KOPT-K1 (cell line): Measurements from ENCODE around the gene PRKCQ.

Experiments used
- H3K27ac ChIP-seq: fragments of 200-600 bp; sonication (generic); 2 replicates; pipeline ENCODE4 v1.5.1; 2016; ENCODE audit warnings: antibody characterized with exemption, mild to moderate bottlenecking, low read depth, low read length; ENCODE audit not compliant: poor library complexity, severe bottlenecking
- H3K36me3 ChIP-seq: fragments of 200-600 bp; sonication (generic); 2 replicates; pipeline ENCODE4 v1.5.1; 2017; ENCODE audit warnings: antibody characterized with exemption, mild to moderate bottlenecking, low read length, moderate library complexity; ENCODE audit not compliant: insufficient read depth
- H3K9me3 ChIP-seq: fragments of 200-600 bp; sonication (generic); 2 replicates; pipeline ENCODE4 v1.5.1; 2017; ENCODE audit warnings: antibody characterized with exemption, low read length, mild to moderate bottlenecking; ENCODE audit not compliant: insufficient read depth, poor library complexity, severe bottlenecking

The PRKCQ gene

DNA sequence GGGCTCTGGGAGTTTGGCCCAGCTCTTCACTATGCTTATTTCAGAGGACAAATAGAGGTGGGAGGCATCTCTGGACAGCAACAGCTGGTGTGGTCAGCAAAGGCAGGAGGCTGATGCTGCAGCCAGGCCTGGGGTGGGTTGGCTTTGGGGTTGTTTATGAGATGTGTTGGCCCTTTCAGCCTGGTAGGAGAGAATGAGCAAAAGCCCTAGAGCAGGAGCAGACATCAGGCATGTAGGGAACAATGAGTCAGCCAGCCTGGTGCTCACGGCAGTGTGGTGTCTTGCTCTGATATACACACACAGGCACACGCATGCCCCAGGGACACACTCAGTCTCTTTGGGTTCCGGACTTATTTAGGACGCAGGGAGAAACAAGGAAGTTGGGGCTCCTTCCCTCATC lies 157.1 kb downstream of the PRKCQ start:
- Histone ChIP-seq H3K27ac (no peak overlapping the region), H3K36me3 (peaks cover 31% of the 10 kb centered on the region), H3K9me3 (no peaks in the 10 kb centered on the region)

DNA sequence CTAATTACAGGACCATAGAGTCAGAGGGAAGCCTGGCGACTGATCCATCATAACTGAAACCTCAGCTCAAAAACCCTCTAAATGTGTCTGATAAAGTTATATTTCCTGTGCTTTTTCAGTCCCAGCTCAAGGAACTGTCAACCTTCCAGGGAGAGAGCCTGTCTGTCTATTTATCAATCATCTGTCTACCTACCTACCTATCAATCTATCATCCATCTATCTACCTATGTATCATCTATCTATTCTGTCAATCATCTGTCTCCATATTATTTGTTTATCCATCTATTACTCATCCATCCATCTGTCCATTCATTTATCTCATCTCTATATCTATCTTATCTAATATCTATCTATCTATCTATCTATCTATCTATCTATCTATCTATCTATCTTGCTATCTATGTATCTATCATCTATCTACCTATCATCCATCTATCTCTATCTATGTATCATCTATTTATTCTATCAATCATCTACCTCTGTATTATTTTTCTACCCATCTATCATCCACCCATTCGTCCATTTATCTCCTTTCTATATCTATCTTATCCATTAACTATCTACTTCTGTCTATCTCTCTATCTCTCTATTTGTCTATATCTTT lies 161.4 kb downstream of the PRKCQ start:
- Histone ChIP-seq H3K9me3 (no peaks in the 10 kb centered on the region), H3K27ac (no peak overlapping the region), H3K36me3 (no peaks in the 10 kb centered on the region; the same call in 1 of the 2 replicates)

DNA sequence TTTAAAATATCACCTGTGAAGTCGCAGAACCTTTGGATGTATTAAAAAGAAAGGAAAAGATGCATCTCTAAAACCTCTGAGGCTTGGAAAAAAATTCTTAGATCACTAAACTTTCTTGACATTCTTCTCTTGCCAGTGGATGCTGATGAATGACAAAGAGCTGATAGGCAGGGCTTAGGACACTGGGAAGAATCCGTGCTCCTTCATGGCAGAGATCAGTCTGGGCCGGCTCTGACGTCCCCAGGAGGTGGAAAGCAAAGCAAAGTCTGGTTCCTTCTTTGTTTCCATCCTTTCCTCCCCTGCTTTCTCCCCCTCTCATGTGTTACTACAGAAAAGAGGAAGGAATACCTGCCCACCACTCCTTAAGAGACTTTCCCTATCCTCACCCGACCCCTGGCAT lies 161.9 kb downstream of the PRKCQ start:
- no peaks in the 10 kb centered on the region; the same call in 1 of the 2 replicates for H3K36me3 ChIP-seq
- H3K27ac ChIP-seq, result no peak overlapping the region
- no peaks in the 10 kb centered on the region for H3K9me3 ChIP-seq

DNA sequence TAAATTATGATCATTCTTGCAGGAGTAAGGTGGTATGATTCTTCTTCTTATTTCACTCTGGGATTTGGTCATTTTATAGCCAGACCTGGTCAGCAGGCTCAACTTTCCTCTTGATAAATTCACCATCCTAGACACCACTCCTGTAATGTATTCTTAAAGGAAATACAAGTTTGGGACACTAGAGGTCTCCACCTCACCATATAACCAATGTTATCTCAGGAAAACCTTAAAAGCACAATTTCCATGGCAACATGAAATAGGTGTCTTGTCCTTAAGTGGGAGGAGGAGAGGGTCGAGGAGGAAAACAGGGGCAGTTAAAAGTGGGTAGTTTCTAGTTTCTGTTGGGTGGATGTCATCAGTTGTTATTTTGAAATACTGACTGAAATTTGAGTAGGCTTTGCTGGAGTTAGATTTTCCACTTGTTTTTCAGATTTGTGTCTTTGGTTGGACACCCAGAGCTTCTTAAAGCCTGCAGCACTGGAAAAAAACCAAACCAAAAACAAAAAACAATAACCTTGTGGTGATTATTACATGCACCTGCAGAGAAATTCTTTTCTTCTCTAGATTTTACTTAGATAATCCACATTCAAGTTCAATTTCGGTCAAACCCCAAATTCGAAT lies 163.1 kb downstream of the PRKCQ start:
- H3K9me3 ChIP-seq, result no peaks in the 10 kb centered on the region
- no peak overlapping the region for H3K27ac ChIP-seq
- no peaks in the 10 kb centered on the region; the same call in 1 of the 2 replicates for H3K36me3 ChIP-seq

DNA sequence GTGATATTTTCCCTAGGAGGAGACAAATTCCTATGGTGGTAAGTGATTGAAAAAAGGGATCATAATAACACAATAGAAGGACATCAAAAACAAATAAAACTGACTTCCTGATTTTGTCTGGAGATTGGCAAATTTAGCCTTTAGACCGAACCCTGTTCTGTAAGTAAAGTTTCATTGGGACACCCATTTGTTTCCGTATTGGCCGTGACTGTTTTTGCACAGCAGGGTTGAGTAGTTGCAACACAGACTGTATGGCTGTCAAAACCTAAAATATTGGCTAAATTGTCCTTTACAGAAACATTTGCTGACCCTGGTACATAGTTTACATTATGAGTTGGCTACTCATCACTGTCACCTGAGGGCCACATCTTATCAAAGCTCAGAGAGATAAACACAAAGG lies 168.6 kb downstream of the PRKCQ start:
- Histone ChIP-seq H3K27ac (no peak overlapping the region), H3K36me3 (no peaks in the 10 kb centered on the region), H3K9me3 (no peaks in the 10 kb centered on the region)

DNA sequence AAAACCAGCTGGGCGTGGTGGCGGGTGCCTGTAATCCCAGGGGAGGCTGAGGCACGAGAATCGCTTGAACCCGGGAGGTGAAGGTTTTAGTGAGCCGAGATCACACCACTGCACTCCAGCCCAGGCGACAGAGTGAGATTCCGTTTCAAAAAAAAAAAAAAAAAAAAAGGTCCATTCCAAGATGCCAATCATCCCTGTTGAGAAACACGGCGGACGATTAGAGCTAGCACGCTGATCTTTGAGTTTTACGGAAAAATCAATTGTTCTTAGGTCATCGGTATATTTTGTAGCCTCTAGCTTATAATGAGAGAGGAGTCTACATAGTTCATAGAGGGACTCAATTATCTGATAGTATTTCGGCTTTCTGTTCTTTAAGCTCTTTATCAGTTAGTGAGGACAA lies 169.2 kb downstream of the PRKCQ start:
- Histone ChIP-seq H3K9me3 (no peaks in the 10 kb centered on the region), H3K36me3 (no peaks in the 10 kb centered on the region), H3K27ac (no peak overlapping the region)

DNA sequence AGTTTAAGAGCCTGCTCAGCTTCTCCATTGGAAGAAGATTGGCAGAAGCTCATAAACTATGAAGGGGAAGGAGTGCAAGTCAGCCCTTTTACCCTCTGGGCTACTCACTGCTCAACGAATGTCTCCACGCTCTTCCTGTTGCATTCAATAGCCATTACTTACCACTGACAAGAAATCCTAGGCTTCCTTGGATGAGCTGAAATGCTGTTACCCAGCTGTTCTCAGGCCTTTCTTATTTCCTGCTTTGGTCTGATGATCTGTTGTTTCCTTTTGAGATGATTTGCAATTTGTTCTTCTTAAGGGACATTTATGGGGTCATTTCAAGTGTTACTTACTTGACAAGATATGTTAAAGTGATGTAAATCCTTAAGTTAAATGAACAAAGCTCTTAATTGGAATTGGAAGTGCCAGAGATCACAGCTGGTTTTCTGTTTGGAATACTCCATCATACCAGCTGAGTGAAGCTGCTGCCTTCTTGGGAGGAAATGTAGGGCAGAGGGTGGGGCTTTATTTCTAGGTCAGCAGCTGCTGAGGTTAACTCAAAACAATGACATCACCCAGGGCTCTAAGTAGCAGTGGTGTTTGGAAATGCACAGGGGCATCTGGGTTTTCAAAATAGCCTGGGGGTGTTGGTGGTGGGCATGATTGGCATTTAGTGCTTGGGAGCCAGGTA lies 170.0 kb downstream of the PRKCQ start:
- Histone ChIP-seq H3K9me3 (no peaks in the 10 kb centered on the region), H3K36me3 (no peaks in the 10 kb centered on the region), H3K27ac (peak overlapping the region; percentile 20)

DNA sequence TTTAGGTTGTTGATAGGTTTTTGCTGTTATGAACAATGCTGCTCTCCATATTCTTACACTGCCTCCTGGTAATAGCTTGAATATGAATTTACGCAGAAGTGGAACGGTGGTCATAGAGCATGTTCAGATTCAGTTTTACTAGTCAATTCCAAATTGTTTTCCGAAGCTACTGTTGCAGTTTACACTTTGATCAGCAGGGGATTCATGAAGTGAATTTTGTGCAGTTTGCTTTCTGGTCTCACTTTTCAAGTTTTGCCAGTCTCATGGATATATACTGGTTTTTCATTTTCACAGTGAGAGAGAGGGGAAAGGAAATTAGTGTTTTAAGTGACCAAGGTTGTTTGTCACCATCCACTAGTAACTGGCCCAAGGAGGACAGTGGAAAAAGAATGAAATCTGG lies 171.3 kb downstream of the PRKCQ start:
- no peak overlapping the region for H3K27ac ChIP-seq
- no peaks in the 10 kb centered on the region for H3K36me3 ChIP-seq
- no peaks in the 10 kb centered on the region for H3K9me3 ChIP-seq

DNA sequence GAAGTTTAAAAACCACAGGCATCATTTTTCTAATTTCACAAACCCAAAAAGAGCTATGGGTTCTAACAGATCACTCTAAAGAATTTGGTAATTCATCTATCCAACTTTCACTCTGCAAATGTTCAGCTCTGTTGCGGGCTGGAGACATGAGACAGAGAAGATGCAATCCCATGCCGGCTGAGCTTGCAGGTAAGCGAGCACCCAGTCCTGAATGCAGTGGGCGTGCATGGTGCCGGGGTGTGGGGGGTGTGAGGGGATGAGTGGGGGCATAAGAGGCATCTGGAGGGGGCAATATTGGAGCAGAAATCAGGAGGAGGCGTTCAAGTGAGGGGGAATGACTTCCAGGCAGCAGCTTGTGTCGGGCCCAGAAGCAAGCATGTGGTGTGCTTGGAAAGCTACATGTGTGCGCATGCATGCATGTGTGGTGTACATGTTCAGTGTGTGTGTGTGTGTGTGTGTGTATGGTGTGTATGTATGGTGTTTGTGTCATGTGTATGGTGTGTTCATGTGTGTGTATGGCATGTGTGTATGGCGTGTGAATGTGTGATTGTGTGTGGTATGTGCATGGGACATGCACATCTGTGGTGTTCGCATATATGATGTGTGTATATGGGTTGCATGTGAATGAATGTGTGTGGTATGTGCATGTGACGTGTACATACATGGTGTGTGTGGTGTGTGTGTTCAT lies 172.9 kb downstream of the PRKCQ start:
- no peak overlapping the region for H3K27ac ChIP-seq
- no peaks in the 10 kb centered on the region for H3K36me3 ChIP-seq
- H3K9me3 ChIP-seq, result no peaks in the 10 kb centered on the region

DNA sequence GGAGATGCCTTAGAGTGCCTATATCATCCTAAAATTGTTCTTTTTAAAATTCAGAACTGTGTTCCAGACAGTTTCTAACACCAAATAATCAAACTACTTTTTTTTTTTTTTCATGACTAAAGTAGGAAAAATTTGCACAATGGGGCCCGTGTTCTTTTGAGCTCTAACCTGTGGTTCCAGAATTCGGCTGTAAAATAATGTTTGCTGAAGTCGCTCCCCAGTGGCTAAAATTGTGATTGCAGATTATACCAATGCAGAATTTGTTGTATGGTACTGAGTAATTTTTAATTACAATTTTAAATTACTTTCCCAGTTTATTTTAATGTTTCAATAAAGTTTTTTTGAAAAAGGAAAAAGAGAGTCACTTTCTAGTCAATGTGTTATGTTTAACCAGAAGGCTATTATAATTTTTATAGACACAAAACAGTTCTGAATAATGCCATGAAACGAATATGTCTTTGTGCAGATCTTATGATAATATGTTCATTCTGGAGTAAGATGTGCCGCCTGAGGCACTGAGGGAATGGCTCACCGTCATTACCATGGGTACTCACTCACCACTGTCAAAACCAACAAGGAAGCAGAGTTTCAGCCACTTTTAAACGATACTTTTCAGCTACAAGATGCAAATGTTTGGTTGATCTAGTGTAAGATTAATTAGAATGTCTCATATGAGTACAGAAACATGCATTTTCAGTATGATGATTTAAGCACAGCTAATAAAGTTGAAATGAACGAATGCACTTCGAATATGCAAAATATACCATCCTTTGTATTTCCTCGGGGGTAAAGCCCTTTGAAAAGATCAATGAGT lies 173.6 kb downstream of the PRKCQ start:
- no peaks in the 10 kb centered on the region for H3K36me3 ChIP-seq
- H3K9me3 ChIP-seq, result no peaks in the 10 kb centered on the region
- no peak overlapping the region for H3K27ac ChIP-seq

DNA sequence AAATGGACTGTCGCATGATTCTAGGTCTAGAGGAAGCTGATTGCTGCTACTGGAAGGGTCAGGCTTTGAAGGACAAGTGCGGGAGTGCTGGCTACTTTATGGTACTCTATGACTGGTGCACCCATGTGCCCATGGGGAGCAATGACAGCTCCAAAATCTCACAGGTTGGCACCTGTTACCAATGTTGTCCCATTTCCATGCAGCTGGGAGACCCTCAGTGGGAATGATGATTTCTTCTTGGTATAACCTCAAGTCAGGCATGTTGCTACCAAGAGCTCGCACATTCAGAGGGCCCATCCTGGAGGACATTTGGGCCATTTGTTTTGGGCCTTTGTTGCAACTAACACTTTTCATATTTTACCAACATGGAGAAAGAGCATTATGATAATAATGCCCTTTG lies 174.4 kb downstream of the PRKCQ start:
- H3K27ac ChIP-seq, result no peak overlapping the region
- H3K36me3 ChIP-seq, result no peaks in the 10 kb centered on the region
- no peaks in the 10 kb centered on the region for H3K9me3 ChIP-seq

DNA sequence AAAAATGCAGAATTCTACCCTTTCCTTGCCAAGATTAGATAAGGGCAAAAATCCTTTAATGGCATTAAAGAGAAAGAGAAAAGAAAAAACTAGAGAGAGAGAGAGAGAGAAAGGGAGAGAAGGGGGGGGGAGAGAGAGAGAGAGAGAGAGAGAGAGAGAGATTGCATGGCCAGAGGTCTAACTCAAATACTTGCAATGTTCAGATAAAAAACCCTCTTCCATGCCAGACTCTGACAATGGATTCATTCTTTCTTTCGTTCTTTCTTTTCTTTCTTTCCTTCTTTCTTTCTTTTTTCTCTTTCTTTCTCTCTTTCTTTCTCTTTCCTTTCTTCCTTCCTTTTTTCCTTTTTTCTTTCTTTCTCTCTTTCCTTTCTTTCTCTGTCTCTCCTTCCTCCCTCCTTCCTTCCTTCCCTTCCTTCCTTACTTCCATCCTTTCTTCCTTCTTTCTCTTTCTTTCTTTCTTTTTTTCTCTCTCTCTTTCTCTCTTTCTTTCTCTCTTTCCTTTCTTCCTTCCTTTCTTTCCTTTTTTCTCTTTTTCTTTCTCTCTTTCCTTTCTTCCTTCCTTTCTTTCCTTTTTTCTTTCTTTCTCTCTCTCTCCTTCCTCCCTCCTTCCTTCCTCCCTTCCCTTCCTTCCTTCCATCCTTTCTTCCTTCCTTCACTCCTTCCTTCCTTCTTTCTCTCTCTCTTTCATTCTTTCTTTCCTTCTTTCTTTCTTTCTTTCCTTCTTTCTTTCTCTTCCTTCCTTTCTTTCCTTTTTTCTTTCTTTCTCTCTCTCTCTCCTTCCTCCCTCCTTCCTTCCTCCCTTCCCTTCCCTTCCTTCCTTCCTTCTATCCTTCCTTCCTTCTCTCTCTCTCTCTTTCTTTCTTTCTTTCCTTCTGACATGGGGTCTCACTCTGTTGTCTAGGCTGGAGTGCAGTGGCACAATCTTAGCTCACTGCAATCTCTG lies 175.7 kb downstream of the PRKCQ start:
- H3K36me3 ChIP-seq, result no peaks in the 10 kb centered on the region

DNA sequence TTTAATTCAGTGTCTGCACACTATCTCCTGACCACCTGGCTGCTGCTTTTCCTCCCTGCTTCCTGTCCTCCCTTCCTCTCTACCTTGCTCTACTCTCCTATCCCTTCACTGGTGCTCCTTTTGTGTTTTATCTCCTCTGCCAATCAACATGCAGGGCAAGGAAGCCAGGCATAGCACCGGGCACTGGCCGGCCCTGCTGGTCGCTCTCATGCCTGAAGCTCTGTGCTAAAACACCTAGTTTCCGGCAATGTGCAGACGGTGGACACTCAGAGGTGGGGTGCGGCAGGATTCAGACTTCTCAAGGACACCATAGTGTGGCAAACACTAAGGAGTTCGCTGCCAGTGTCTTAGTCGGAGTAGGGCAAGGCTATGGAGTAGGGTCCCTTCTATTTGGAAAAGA lies 177.1 kb downstream of the PRKCQ start:
- no peaks in the 10 kb centered on the region for H3K36me3 ChIP-seq
- no peaks in the 10 kb centered on the region for H3K9me3 ChIP-seq
- no peak overlapping the region for H3K27ac ChIP-seq

More for the DNA sequence above, 175.7 kb downstream of the PRKCQ start:
- Histone ChIP-seq H3K9me3 (no peaks in the 10 kb centered on the region), H3K27ac (no peak overlapping the region)

DNA sequence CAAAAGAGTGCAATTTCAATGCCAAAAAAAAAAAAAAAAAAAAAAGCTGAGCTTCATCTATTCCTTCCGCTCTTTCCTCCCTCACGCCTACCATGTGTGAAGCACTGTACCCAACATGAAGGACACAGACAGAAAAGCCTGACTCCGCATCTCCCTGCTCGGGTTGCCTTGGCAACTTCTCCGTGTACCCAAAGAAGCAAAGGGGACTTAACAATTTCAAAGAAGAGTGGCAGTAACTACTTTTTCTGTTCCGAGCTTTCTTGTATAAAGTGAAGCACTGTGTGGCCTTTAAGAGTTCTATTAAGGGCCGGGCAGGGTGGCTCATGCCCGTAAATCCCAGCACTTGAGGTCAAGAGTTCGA lies 177.7 kb downstream of the PRKCQ start:
- Histone ChIP-seq H3K36me3 (no peaks in the 10 kb centered on the region), H3K9me3 (no peaks in the 10 kb centered on the region), H3K27ac (no peak overlapping the region)
